ENCODE measurements around the gene NKAIN4.

GRCh38 chr20:63238514-63239125 lies 15.6 kb downstream of the NKAIN4 start:
- no peak for TF ChIP-seq POLR2AphosphoS5 (IDR thresholded peaks at IDR 0.05; ENCODE audit: borderline replicate concordance, low read depth, low read length)
- TF ChIP-seq EZH2 (IDR thresholded peaks at IDR 0.05): no peak
- no peak for TF ChIP-seq FOXP2 (optimal IDR thresholded peaks at IDR 0.05; ENCODE audit: control extremely low read depth, extremely low read length, insufficient read depth)
